ENCODE results near the gene BCL2.

DNA sequence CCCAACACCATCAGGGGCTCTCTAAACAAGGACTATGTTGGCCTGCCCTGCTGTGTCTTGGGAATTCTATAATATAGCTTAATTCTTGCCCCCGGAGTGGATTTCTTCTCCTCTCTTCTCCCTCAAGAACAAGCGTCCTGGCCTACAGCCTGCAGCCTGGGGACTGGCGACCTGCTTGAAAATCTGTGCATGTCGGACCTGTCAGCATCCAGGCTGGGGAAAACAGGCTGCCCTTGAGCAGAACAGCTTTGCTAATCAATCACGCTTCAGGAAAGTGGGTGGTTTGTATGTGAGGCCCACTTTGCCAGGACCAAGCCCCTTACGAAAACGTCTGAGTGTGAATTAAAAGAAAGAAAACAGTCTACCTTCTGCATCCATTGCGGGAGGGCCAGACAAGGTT is 116.7 kb downstream of the BCL2 start:
- TF ChIP-seq POLR2A (IDR thresholded peaks at IDR 0.05): no peak
- TF ChIP-seq CTCF (IDR thresholded peaks at IDR 0.05): no peak
